COLO668 (cell line): ENCODE measurements around the gene KAT6B.

Source experiments
- DNase-seq: peaks from one replicate; lab custom pipeline; 2025; ENCODE audit not compliant: unreplicated experiment; lab: John Stamatoyannopoulos, UW

Gene KAT6B

DNA sequence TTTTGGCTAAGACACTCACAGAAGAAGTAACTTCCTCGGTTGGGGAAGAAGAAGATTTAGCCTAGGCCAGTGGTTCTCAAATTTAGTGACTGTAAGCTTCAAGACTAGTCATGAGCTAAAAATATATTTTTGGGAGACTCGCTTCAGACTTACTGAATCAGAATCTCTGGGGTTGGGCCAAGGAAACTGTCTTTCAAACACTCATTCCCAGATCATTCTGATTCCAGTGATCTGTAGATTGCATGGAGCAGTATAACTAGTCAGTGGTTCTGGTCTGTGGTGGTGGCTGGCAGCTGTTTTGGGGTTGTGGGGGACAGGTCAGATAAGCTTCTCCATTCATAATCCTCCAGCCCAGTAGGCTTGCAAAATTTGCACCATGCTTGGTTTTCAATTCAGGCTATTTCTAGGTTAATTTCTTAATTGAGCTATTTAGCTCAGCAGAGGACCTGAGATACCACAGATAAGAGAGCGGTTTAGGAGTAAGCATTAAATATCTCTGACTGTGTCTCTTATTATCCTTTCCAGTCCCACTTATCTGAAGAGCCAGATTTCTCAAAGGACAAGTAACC, 3.8 kb upstream of the KAT6B start:
- DNase-seq: no peak

GRCh38 chr10:74823791-74824183, 2.6 kb upstream of the KAT6B start:
- no peak for DNase-seq

GRCh38 chr10:74824184-74824899, 2.1 kb upstream of the KAT6B start:
- no peak for DNase-seq

- no peak for DNase-seq
Observed at GRCh38 chr10:74824900-74825370, 1.5 kb upstream of the KAT6B start.

- DNase-seq: peak; percentile 50
Observed at GRCh38 chr10:74825371-74826141, 844 bp upstream of the KAT6B start.

DNA sequence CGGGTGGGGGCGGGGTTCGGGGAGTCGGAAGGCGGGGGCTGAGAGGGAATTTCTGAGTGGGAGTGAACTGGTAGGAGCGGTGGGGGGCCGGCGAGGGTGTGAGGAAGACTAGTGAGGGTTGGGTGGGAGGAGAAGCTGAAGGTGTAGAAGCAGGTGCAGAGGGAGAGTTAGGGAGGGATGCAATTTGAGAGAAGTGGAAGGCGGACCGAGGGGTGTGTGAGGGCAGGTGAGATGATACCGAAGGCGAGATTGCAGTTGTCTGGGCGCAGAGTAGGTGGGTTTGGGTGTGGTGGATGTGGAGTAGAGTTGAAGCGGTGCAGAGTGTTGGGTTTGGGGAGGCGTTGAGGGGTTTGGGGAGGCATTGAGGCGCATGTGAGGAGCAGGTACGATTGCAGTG, 643 bp downstream of the KAT6B start:
- DNase-seq: no peak

DNA sequence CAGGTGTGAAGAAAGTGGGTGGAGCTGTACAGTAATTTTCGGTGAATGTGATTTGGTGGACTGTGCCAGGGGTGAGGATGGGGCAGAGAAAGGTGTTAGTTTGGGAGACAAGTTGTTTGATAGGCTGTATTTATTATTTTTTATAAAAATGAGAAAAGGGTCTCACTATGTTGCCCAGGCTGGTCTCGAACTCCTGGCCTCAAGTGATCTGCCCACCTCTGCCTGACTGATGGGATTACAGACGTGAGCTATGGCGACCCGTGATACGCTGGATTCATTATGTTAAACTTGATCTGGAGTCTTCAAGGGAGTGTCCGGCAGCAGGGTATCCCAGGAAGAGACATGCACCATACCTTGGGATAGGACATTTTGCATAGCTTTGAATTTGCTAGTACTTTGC, 1.3 kb downstream of the KAT6B start:
- DNase-seq: no peak

- DNase-seq: no peak
Observed at GRCh38 chr10:74828946-74829345, 2.5 kb downstream of the KAT6B start.

- no peak for DNase-seq
Observed at GRCh38 chr10:74831518-74832120, 5.2 kb downstream of the KAT6B start.

GRCh38 chr10:74835963-74836362, 9.6 kb downstream of the KAT6B start:
- no peak for DNase-seq

GRCh38 chr10:74836877-74837276, 10.5 kb downstream of the KAT6B start:
- no peak for DNase-seq

GRCh38 chr10:74837743-74838142, 11.3 kb downstream of the KAT6B start:
- no peak for DNase-seq

DNA sequence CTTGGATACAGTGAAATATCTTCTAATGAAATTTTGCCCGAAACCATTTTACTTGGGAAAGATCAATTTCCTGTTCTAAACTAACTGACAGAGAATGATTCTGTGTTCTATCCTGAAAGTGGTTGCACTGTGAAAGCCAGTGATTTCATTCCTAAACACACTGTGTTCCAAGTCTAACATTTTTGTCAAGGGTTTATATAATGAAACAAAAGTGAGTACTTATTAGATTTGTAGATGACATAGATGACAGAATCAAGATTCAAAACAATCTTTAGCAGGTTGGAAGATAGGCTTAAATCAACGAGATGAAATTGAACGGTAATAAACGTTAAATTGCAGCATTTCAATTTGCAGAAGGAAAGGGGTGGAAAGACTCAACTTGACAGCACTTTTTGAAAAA, 13.3 kb downstream of the KAT6B start:
- no peak for DNase-seq

- DNase-seq: no peak
Observed at GRCh38 chr10:74841265-74841973, 15.0 kb downstream of the KAT6B start.

DNA sequence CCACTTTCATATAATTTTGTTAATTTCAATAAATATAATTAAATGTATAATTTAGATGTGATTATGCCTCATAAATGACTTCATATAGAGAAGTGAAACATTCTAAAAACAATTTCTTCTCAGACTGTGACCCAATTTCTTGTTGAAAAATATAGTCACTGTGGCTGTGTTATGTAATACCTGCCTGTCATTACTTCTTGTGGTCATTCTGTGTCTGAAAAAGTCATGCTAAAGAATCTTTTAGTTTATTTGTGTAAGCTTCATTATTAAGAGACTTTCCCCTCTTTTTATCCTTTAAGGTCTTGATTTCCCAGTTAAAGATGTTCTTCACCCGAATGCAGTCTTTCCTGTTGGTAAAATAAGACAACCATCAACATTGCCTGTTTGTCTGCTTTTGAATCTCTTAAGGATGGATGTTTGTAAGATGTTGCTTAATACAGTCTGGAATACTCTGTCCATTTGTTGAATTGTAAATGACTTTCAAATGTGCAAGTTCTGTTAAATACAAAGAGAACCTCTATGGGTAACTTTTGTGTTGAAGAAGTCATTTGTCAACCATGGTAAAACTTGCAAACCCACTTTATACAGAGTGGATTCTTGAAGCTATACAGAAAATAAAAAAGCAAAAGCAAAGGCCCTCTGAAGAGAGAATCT, 16.0 kb downstream of the KAT6B start:
- no peak for DNase-seq

DNA sequence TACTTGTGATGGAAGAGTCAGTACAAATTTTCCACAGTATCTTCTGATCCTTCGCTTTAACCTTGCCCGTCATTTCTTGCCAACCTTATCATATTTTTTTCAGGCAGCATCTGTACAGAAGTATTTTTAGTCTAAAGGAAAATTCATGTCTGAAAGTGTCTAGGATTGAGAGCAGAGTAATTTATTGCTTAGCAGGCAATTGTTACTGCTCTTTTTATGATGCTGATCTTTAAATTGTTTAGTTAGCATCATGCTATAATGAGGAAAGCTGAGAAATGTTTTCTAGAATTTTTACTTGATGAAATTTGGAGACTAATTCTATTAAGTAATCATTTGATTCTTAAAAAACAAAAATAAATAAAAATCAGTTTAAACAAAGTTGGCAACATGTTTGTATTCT, 20.6 kb downstream of the KAT6B start:
- no peak for DNase-seq

- no peak for DNase-seq
Observed at GRCh38 chr10:74851831-74852230, 25.4 kb downstream of the KAT6B start.

DNA sequence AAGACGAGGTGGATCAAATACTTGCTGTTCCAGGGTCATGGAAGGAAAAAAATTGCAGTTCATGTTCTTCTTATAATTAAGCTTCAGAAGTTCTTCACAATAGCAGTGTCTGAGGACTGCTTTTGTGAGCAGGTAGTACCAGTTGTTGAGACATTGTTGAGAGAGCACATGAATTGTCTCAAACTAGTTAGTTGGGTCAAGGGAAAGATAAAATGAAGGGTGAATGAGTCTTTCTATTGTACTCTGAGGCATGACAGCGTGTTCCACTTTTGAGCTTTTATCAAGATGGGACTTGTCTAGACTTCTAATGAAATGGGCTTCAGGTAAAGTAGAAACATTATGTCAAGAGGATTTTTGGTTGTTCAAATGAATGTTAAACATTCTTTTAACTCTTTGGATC, 26.0 kb downstream of the KAT6B start:
- no peak for DNase-seq

DNA sequence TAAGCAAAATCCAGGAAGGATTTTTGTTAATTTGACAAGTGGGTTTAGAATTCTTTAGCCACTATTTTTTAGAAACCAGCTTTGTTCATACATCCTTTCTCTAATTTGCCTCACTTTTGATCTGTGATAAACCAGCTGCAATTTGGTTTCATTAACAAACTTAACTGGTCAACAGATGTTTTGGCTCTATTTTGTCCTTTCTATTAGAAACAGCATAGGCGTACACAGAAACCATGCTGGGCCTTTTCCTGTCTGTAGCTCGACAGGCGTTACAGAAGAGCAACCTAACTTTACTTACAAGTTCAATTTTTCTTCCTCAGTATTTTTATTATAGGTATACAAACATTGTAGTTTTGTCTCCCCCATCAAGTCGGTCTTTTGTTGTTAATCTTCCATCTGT, 28.2 kb downstream of the KAT6B start:
- DNase-seq: no peak

DNA sequence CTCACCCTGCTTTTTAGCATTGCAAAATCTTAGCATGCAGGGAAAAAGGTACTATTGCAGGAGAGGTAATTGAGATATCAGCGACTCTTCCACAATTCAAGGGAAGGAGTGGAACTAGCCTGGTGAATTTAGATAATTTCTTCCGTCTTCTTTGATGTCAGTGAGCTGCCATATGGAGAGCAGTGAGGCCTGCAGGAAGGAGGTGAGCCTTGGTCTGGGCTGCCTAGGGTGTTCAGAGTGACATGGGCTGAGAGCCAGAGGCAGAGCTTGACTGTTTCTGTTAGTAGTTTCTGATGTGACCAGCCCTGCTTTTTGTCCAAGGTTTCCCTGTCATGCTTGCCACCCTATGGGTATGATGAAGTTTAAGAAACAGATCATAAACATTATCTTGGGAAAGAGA, 28.6 kb downstream of the KAT6B start:
- no peak for DNase-seq

GRCh38 chr10:74855439-74855838, 29.0 kb downstream of the KAT6B start:
- no peak for DNase-seq
